BJ (cell line): Measurements from ENCODE around the gene PARPBP. TPM values are rescaled to one million over a fixed set of nuclear protein-coding genes. Genes with fewer than 3 reads are reported as not detected.

Experiments used
- CTCF ChIA-PET: fragments of 350-600 bp; formaldehyde crosslinking; extraction: SDS; loops from one replicate; lab custom pipeline; 2021; ENCODE audit warnings: antibody characterized with exemption, inconsistent platforms; lab: Yijun Ruan, JAX
- POLR2A ChIA-PET: fragments of 300-600 bp; sonication (Branson Sonifier 250); formaldehyde crosslinking; extraction: SDS; loops from one replicate; lab custom pipeline; 2021; ENCODE audit warnings: antibody characterized with exemption; lab: Charles Lee
- DNase-seq: peaks from one replicate; pipeline ENCODE4 v3.0.0-alpha.2; 2011; ENCODE audit warnings: low read depth
- H3K27me3 ChIP-seq: 2 replicates; pipeline ENCODE4 v1.6.0; 2011; ENCODE audit warnings: low read length; ENCODE audit not compliant: control insufficient read depth, insufficient read depth
- H3K36me3 ChIP-seq: 2 replicates; pipeline ENCODE4 v1.5.1; 2011; ENCODE audit warnings: low read length; ENCODE audit not compliant: control insufficient read depth, insufficient read depth
- H3K4me3 ChIP-seq: 2 replicates; pipeline ENCODE4 v1.5.1; 2011; ENCODE audit warnings: low read depth, mild to moderate bottlenecking, control low read depth, low read length
- polyA plus RNA-seq: library from polyadenylated mRNA; depleted of rRNA; stranded (reverse); fragments of >200 nt; gene quantifications from 2 replicates; pipeline ENCODE4 v1.2.3, GENCODE V29; 2011
- TF ChIP-seq, protein P1 (sequence below): IDR thresholded peaks from 2 replicates; pipeline ENCODE4 v1.5.1; 2011; ENCODE audit warnings: low read depth, mild to moderate bottlenecking, control low read depth, inconsistent platforms, low read length, moderate library complexity; ENCODE audit not compliant: insufficient read depth

PARPBP gene
- polyA plus RNA-seq, 1 experiment = 3.9 TPM

GRCh38 chr12:102204025-102204424, 84.0 kb downstream of the PARPBP start:
- H3K27me3 ChIP-seq = no peaks in the 10 kb centered on the region
- ChIA-PET CTCF (interaction anchor here (0.7 kb wide), 1 partner anchor 101 kb away, joined by 3 read pairs; no protein-coding TSS in a partner anchor), POLR2A (interaction anchor here (0.7 kb wide), 1 partner anchor 118 kb away, joined by 3 read pairs; no protein-coding TSS in a partner anchor)
- TF ChIP-seq, protein P1, sequence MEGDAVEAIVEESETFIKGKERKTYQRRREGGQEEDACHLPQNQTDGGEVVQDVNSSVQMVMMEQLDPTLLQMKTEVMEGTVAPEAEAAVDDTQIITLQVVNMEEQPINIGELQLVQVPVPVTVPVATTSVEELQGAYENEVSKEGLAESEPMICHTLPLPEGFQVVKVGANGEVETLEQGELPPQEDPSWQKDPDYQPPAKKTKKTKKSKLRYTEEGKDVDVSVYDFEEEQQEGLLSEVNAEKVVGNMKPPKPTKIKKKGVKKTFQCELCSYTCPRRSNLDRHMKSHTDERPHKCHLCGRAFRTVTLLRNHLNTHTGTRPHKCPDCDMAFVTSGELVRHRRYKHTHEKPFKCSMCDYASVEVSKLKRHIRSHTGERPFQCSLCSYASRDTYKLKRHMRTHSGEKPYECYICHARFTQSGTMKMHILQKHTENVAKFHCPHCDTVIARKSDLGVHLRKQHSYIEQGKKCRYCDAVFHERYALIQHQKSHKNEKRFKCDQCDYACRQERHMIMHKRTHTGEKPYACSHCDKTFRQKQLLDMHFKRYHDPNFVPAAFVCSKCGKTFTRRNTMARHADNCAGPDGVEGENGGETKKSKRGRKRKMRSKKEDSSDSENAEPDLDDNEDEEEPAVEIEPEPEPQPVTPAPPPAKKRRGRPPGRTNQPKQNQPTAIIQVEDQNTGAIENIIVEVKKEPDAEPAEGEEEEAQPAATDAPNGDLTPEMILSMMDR = no peak
- no peaks in the 10 kb centered on the region for H3K36me3 ChIP-seq
- H3K4me3 ChIP-seq = no peak overlapping the region
- DNase-seq = no peak

DNA sequence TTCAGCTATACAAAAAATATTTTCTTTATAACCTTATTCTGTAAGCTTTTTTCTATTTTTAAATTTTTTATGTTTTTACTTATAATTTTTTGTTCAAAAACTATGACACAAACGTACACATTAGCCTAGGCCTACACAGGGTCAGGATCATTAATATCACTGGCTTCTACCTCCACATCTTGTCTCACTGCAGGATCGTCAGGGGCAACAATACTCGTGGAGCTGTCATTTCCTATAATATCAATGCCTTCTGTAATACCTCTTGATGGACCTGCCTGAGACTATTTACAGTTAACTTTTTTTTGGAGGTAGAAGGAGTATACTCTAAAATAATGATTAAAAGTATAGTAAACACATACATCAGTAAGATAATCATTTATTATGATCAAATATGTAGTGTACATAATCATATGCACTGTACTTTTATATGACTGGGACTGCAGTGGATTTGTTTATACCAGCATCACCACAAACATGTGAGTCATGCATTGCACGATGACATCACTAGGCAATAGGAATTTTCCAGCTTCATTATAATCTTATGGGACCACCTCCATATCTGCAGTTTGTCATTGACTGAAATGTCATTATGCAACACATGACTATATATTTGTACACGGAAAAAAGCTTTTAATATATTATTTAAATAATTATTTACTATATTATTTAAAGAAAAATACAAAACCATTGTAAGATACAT, 96.2 kb downstream of the PARPBP start:
- CTCF ChIA-PET = interaction anchor here (0.6 kb wide), 1 partner anchor 202 kb away, joined by 3 read pairs; no protein-coding TSS in a partner anchor
- POLR2A ChIA-PET = no interaction called here

GRCh38 chr12:102220736-102221135, 100.8 kb downstream of the PARPBP start:
- POLR2A ChIA-PET = no interaction called here
- H3K36me3 ChIP-seq = no peaks in the 10 kb centered on the region
- CTCF ChIA-PET = no interaction called here
- no peak for DNase-seq
- H3K27me3 ChIP-seq = no peaks in the 10 kb centered on the region
- TF ChIP-seq, protein P1 = no peak
- H3K4me3 ChIP-seq = no peak overlapping the region

More for the DNA sequence above, 96.2 kb downstream of the PARPBP start:
- TF ChIP-seq, protein P1 = no peak
- no peaks in the 10 kb centered on the region for H3K36me3 ChIP-seq
- peak; percentile 31 for DNase-seq
- no peak overlapping the region for H3K4me3 ChIP-seq
- no peaks in the 10 kb centered on the region for H3K27me3 ChIP-seq

DNA sequence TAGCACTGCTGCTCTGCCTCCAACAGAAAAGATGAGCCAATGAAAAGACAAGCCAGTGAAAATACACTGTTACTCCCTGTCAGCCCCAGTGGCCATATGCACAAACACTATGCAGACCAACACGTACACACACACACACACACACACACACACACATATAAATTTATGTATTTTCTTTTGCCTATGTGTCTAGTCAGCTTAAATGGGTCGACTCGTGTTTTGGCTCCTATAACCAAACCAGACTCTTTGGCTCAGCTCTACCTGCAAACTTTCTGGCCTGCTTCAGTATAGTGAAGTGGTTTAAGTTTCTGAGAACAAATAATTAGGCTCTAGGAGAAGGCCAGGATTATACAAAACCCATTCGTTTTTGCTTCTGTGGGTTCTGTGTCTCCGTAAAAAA, 108.0 kb downstream of the PARPBP start:
- POLR2A ChIA-PET = no interaction called here
- H3K36me3 ChIP-seq = no peaks in the 10 kb centered on the region
- DNase-seq = no peak
- H3K27me3 ChIP-seq = 0 out of 2 replicates have a peak, but pooled peaks cover 2% of the 10 kb centered on the region
- no peak overlapping the region for H3K4me3 ChIP-seq
- TF ChIP-seq, protein P1 = no peak
- CTCF ChIA-PET = interaction anchor here (1.2 kb wide), 1 partner anchor 18 kb away, joined by 3 read pairs; no protein-coding TSS in a partner anchor

DNA sequence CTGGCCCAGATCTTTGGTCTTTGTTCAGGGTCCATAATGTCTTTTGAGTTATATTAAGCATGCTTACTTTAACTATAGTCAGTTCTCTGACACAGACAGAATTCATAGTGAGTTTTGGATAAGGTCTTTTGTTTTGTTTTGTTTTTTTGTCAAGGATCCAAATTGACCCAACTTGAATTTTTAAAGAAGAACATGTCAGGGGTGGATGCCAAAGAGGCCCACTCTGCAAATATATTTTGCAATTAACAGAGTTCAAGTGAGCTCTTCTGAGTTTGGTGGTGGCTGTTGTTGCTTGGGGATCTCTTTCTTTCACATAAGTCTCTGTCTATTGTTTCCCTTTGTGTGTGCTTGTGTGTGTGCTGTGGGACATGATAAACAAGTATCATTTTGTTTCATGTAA, 112.1 kb downstream of the PARPBP start:
- TF ChIP-seq, protein P1 = no peak

More for the DNA sequence above, 112.1 kb downstream of the PARPBP start:
- CTCF ChIA-PET = interaction anchor here (1.3 kb wide), 1 partner anchor 9 kb away, joined by 4 read pairs; no protein-coding TSS in a partner anchor
- no peak for DNase-seq
- H3K36me3 ChIP-seq = no peaks in the 10 kb centered on the region
- 0 out of 2 replicates have a peak, but pooled peaks cover 2% of the 10 kb centered on the region for H3K27me3 ChIP-seq
- no peak overlapping the region for H3K4me3 ChIP-seq
- POLR2A ChIA-PET = no interaction called here
